Fibroblast of the aortic adventitia (primary cell): Measurements from ENCODE around the gene ZFAND3. TPM values are rescaled to one million over a fixed set of nuclear protein-coding genes. Genes with fewer than 3 reads are reported as not detected.

ENCODE experiments used
- DNase-seq: peaks from one replicate; pipeline ENCODE4 v3.0.0-alpha.2; 2010; ENCODE audit warnings: low read depth
- H3K4me3 ChIP-seq: 2 replicates; pipeline ENCODE4 v1.5.1; 2011; ENCODE audit warnings: low read depth, mild to moderate bottlenecking, control low read depth, low read length, moderate library complexity
- total RNA-seq: library from RNA; depleted of rRNA; stranded (reverse); fragments of >200 nt; gene quantifications from 2 replicates; pipeline ENCODE4 v1.2.3, GENCODE V29; 2012; ENCODE audit warnings: low replicate concordance
- TF ChIP-seq, protein P1 (sequence below): IDR thresholded peaks from 2 replicates; pipeline ENCODE4 v1.5.1; 2011; ENCODE audit warnings: mild to moderate bottlenecking, low read length, control low read depth, inconsistent platforms; ENCODE audit not compliant: insufficient read depth

The ZFAND3 gene
- total RNA-seq, 1 donor: 31.3 TPM

- TF ChIP-seq, protein P1, sequence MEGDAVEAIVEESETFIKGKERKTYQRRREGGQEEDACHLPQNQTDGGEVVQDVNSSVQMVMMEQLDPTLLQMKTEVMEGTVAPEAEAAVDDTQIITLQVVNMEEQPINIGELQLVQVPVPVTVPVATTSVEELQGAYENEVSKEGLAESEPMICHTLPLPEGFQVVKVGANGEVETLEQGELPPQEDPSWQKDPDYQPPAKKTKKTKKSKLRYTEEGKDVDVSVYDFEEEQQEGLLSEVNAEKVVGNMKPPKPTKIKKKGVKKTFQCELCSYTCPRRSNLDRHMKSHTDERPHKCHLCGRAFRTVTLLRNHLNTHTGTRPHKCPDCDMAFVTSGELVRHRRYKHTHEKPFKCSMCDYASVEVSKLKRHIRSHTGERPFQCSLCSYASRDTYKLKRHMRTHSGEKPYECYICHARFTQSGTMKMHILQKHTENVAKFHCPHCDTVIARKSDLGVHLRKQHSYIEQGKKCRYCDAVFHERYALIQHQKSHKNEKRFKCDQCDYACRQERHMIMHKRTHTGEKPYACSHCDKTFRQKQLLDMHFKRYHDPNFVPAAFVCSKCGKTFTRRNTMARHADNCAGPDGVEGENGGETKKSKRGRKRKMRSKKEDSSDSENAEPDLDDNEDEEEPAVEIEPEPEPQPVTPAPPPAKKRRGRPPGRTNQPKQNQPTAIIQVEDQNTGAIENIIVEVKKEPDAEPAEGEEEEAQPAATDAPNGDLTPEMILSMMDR: no peak
- DNase-seq: peak; percentile 26
- no peak overlapping the region for H3K4me3 ChIP-seq
These were observed 93.7 kb downstream of the ZFAND3 start for GRCh38 chr6:37913210-37913609.

- DNase-seq: no peak
- TF ChIP-seq, protein P1: no peak
- no peak overlapping the region for H3K4me3 ChIP-seq
These were observed 95.9 kb downstream of the ZFAND3 start for GRCh38 chr6:37915463-37915862.

GRCh38 chr6:37916149-37916548 lies 96.6 kb downstream of the ZFAND3 start:
- TF ChIP-seq, protein P1: no peak
- no peak for DNase-seq
- H3K4me3 ChIP-seq: no peak overlapping the region

DNA sequence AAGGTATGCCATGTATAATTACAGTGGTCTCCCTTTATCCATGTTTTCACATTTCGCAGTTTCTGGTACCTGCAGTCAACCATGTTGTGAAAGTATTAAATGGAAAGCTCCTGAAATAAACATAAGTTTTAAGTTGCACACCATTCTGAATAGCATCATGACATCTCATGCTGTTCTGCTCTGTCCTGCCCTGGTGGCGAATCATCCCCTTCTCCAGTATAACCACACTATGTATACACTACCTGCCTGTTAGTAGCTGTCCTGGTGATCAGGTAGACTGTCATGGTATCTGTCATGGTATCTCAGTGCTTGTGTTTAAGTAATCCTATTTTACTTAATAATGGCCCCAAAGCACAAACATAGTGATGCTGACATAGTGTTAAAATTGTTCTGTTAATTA lies 97.1 kb downstream of the ZFAND3 start:
- no peak overlapping the region for H3K4me3 ChIP-seq
- no peak for DNase-seq
- TF ChIP-seq, protein P1: no peak

GRCh38 chr6:37917566-37917965 lies 98.0 kb downstream of the ZFAND3 start:
- TF ChIP-seq, protein P1: no peak
- DNase-seq: no peak
- H3K4me3 ChIP-seq: no peak overlapping the region

DNA sequence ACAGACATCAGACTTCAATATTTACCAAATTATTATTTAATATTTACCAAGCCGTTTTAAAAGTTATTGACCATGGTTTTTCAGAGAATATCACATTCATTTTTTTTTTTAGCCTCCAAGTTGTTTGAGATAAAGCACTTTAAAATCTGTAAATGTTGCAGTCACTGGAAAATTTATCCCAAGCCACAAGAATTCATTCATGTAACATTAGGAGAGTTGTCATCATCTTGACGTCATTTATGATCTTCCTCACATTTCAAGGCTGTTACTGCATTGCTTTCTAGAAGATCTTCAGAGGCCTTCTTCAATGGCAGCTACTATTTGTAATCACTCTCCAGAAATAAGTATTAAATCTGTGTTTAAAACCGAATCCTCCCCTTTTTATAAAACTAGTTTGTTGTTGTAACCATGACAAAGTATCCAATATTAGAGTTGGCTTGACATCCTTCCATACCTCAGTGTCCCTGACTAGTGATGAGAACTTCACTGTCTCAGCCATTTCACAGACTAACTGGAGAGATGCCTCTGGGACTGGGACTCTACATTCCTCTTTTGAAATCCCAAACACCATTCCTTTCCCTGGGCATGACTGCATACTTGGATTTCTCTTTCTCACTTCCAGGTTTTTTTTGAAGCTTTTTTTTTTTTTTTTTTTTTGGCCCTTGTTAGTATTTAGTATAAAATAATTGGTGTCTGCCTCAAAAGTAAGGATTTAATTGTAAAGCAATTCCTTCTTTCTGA lies 100.1 kb downstream of the ZFAND3 start:
- TF ChIP-seq, protein P1: no peak
- DNase-seq: peak; percentile 47

DNA sequence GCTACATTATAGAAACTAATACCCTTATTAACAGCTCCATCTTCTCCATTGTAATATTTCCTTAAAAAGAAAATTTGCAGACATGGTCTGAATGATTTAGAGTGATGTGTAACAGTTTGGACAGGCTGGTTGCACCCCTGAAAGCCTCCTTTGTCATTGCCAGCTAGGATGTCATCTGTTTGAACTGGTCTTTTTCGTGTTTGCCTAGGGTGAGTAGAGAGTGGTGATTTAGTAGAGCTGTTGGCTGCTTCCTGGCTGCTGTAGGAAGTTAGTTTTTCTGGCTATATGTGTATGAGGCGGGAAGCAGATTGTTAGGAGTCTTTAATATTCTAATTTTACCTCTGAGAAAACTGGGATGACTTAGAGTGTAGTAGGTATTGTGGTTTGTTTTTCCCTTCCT lies 101.1 kb downstream of the ZFAND3 start:
- DNase-seq: no peak
- H3K4me3 ChIP-seq: no peak overlapping the region
- TF ChIP-seq, protein P1: no peak

More for the DNA sequence above, 100.1 kb downstream of the ZFAND3 start:
- H3K4me3 ChIP-seq: no peak overlapping the region
